Measurements from ENCODE around the gene PXMP4. TPM values are rescaled to one million over a fixed set of nuclear protein-coding genes. Genes with fewer than 3 reads are reported as not detected.
A peak's percentile ranks its signal among the peaks of the same experiment; 100 is the strongest.

PXMP4 gene
- total RNA-seq, 2 experiments from 2014 or later, result 3.6 to 4.1 TPM

- Mint-ChIP-seq H3K27me3 (no peaks in the 10 kb centered on the region), H3K27ac (no peak overlapping the region), H3K9me3 (no peaks in the 10 kb centered on the region), H3K4me3 (peak overlapping the region; percentile 75), H3K36me3 (ENCODE audit: low read depth) (no peaks in the 10 kb centered on the region), H3K4me1 (ENCODE audit: low read depth) (peaks cover 35% of the 10 kb centered on the region)
- intact Hi-C loops (cut with DNase I, micrococcal nuclease), result loop anchor here (10.0 kb wide), 2 partner anchors 68 to 1712 kb away; partner anchors contain the start of genes PDRG1 (in 1 of the 2) and ZNF341 (in 1 of the 2)
- CTCF ChIA-PET, result interaction anchor here (0.6 to 3.3 kb wide), 44 partner anchors 11 to 290 kb away, joined by 3 to 30 read pairs (median 4); partner anchors contain the start of genes CBFA2T2, CDK5RAP1, E2F1 and PXMP4
- no peak for TF ChIP-seq CTCF (IDR thresholded peaks at IDR 0.05)
- H3K4me1 ChIP-seq (ENCODE audit: insufficient read depth, low read length), result peaks cover 52% of the 10 kb centered on the region
- DNase-seq (peak in 7 of 14 experiments; percentile 17 to 74 (median 40)), ATAC-seq (ENCODE audit: poor library complexity) (peak; percentile 4)
- peak overlapping the region in 1 of 2 donors; percentile 69 for H3K27ac ChIP-seq (ENCODE audit: low read depth in 1 of 2, low read length in 2 of 2)
- no peaks in the 10 kb centered on the region for H3K36me3 ChIP-seq (ENCODE audit: insufficient read depth, low read length)
- H3K9me3 ChIP-seq (ENCODE audit: control insufficient read depth in 1 of 2, insufficient read depth in 1 of 2, low read length in 2 of 2), result no peaks in the 10 kb centered on the region
- POLR2A ChIA-PET, result interaction anchor here (0.6 to 4.0 kb wide), 12 partner anchors 12 to 266 kb away, joined by 3 to 45 read pairs (median 10); partner anchors contain the start of genes CBFA2T2, CDK5RAP1, PXMP4 and SNTA1
- H3K27me3 ChIP-seq (ENCODE audit: control insufficient read depth in 1 of 2, insufficient read depth in 2 of 2, low read length in 2 of 2), result no peaks in the 10 kb centered on the region
- peak overlapping the region; percentile 72 for H3K4me3 ChIP-seq (ENCODE audit: low read length)
Observed at GRCh38 chr20:33667245-33667675, 52.9 kb downstream of the PXMP4 start.

GRCh38 chr20:33666293-33667244 lies 53.5 kb downstream of the PXMP4 start, which contains the start of gene ACTL10:
Gene ACTL10 (plus strand): TSS chr20:33666943. CDS start chr20:33667498, 555 bp downstream.
- DNase-seq, result peak; percentile 54 to 92 (median 69)
- intact Hi-C loops (cut with DNase I, micrococcal nuclease), result loop anchor here (10.0 kb wide), 2 partner anchors 68 to 1712 kb away; partner anchors contain the start of genes PDRG1 (in 1 of the 2) and ZNF341 (in 1 of the 2)
- no peaks in the 10 kb centered on the region for H3K9me3 ChIP-seq (ENCODE audit: control insufficient read depth in 1 of 2, insufficient read depth in 1 of 2, low read length in 2 of 2)
- H3K27me3 ChIP-seq (ENCODE audit: control insufficient read depth in 1 of 2, insufficient read depth in 2 of 2, low read length in 2 of 2), result no peaks in the 10 kb centered on the region
- no peaks in the 10 kb centered on the region for H3K9me3 Mint-ChIP-seq
- no peaks in the 10 kb centered on the region for H3K27me3 Mint-ChIP-seq
- peak; percentile 46 for ATAC-seq (ENCODE audit: poor library complexity)
- no peaks in the 10 kb centered on the region for H3K36me3 Mint-ChIP-seq (ENCODE audit: low read depth)
- peak within 1 kb of the TSS; percentile 63 to 69 for H3K27ac ChIP-seq (ENCODE audit: low read depth in 1 of 2, low read length in 2 of 2)
- CTCF ChIA-PET, result interaction anchor here (1.0 to 3.3 kb wide), 14 partner anchors 13 to 265 kb away, joined by 3 to 30 read pairs (median 12); partner anchors contain the start of genes CDK5RAP1, PXMP4 and SNTA1
- H3K4me1 ChIP-seq (ENCODE audit: insufficient read depth, low read length), result peaks cover 52% of the 10 kb centered on the region
- H3K4me3 ChIP-seq (ENCODE audit: low read length), result peak within 1 kb of the TSS; percentile 72
- peaks cover 35% of the 10 kb centered on the region for H3K4me1 Mint-ChIP-seq (ENCODE audit: low read depth)
- H3K27ac Mint-ChIP-seq, result peak within 1 kb of the TSS; percentile 92
- no peak for TF ChIP-seq CTCF (IDR thresholded peaks at IDR 0.05)
- POLR2A ChIA-PET, result interaction anchor here (0.6 to 4.0 kb wide), 11 partner anchors 13 to 265 kb away, joined by 3 to 45 read pairs (median 15); partner anchors contain the start of genes CBFA2T2, CDK5RAP1, PXMP4 and SNTA1
- H3K36me3 ChIP-seq (ENCODE audit: insufficient read depth, low read length), result no peaks in the 10 kb centered on the region
- H3K4me3 Mint-ChIP-seq, result peak within 1 kb of the TSS; percentile 93

GRCh38 chr20:33664762-33665144 lies 55.4 kb downstream of the PXMP4 start:
- ChIA-PET CTCF (interaction anchor here (1.3 to 1.8 kb wide), 2 partner anchors 21 to 68 kb away, joined by 3 to 6 read pairs; no protein-coding TSS in a partner anchor), POLR2A (interaction anchor here (1.0 to 3.3 kb wide), 9 partner anchors 8 to 447 kb away, joined by 3 to 28 read pairs (median 10); partner anchors contain the start of genes CBFA2T2, EIF2S2, PXMP4 and RALY)
- intact Hi-C loops (cut with DNase I, micrococcal nuclease), result loop anchor here (5.0 to 10.0 kb wide), 6 partner anchors 70 to 1710 kb away; partner anchors contain the start of genes CDK5RAP1 (in 1 of the 2), DYNLRB1 (in 1 of the 2), PDRG1 (in 1 of the 2) and SNTA1 (in 1 of the 2)
- ATAC-seq (ENCODE audit: poor library complexity) (no peak), DNase-seq (peak in 2 of 14 experiments; percentile 32 to 41)
- Mint-ChIP-seq H3K9me3 (no peaks in the 10 kb centered on the region), H3K27ac (peak overlapping the region; percentile 83), H3K4me1 (ENCODE audit: low read depth) (peaks cover 35% of the 10 kb centered on the region), H3K36me3 (ENCODE audit: low read depth) (no peaks in the 10 kb centered on the region), H3K4me3 (peak overlapping the region; percentile 86), H3K27me3 (no peaks in the 10 kb centered on the region)
- Histone ChIP-seq H3K27ac (ENCODE audit: low read depth in 1 of 2, low read length in 2 of 2) (peak overlapping the region; percentile 83 to 88), H3K27me3 (ENCODE audit: control insufficient read depth in 1 of 2, insufficient read depth in 2 of 2, low read length in 2 of 2) (no peaks in the 10 kb centered on the region), H3K9me3 (ENCODE audit: control insufficient read depth in 1 of 2, insufficient read depth in 1 of 2, low read length in 2 of 2) (no peaks in the 10 kb centered on the region), H3K4me1 (ENCODE audit: insufficient read depth, low read length) (peaks cover 52% of the 10 kb centered on the region), H3K36me3 (ENCODE audit: insufficient read depth, low read length) (no peaks in the 10 kb centered on the region), H3K4me3 (ENCODE audit: low read length) (no peak overlapping the region)
- no peak for TF ChIP-seq CTCF (IDR thresholded peaks at IDR 0.05)
